GM11168 (cell line): ENCODE results near the gene ZNF740.
"Not testable (repeated sequence)": the region's sequence is repeated elsewhere in the genome, so short reads cannot be mapped to it uniquely, and the experiment has no call there.

Experiments
- in situ Hi-C: fragments of 300-500 bp; cut with MboI; formaldehyde crosslinking; loops from one replicate; pipeline ENCODE4 v1.12.0; 2022; ENCODE audit warnings: low sequenced_read_pairs; ENCODE audit not compliant: unreplicated experiment

The ZNF740 gene

DNA sequence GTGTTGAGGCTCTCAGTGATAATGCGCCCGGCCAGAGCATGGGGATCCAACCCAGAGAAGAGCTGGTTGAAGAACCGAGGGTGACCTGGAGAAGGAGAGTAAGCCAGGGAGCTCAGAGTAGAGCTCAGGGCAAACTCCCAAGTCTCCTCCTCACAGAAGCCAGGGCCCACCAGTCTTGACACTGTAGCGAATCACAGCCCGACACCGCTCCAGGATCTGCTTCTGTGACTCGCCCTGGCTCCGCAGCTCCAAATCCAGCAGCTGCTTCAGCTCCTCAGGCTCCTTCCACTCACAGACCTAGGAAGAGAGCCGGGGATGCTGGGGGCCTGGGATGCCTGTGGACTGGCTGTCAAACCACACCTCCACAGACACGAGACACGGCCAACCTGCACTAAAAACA lies 8.2 kb upstream of the ZNF740 start:
- in situ Hi-C loops, result no loop called here

DNA sequence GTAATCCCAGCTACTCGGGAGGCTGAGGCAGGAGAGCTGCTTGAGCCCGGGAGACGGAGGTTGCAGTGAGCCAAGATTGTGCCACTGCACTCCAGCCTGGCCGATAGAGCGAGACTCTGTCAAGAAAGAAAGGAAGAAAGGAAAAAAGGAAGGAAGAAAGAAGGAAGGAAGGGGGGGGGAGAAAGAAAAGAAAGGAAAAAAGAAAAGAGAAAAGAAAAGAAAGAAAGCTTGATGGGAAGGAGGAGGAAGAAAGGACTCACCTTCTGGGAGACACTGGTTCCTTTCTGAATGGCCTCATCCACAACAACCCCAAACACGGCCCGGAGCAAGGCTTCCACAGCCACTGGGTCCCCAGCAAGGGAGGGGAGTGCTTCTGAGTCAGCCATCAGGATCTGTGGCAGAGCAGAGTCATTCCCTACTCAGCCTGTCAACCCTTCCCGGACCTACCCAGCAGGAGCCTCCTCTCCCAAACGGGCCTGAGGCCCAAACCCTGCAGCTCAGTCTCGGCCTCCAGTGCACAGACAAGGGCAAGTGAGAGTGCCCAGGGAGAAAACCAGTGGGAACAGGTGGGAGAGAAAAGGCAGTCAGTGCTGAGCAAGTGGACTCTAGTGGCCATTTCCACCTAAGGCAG lies 7.3 kb upstream of the ZNF740 start:
- in situ Hi-C loops, result no loop called here

GRCh38 chr12:53174881-53175491 lies 5.5 kb upstream of the ZNF740 start:
- in situ Hi-C loops, result no loop called here

GRCh38 chr12:53176750-53177149 lies 3.8 kb upstream of the ZNF740 start:
- in situ Hi-C loops, result no loop called here

- in situ Hi-C loops, result not testable (repeated sequence)
Observed at GRCh38 chr12:53177447-53177846, 3.1 kb upstream of the ZNF740 start.

- in situ Hi-C loops, result not testable (repeated sequence)
Observed at GRCh38 chr12:53178803-53179202, 1.7 kb upstream of the ZNF740 start.

GRCh38 chr12:53179687-53180219 lies 769 bp upstream of the ZNF740 start:
- in situ Hi-C loops, result no loop called here

DNA sequence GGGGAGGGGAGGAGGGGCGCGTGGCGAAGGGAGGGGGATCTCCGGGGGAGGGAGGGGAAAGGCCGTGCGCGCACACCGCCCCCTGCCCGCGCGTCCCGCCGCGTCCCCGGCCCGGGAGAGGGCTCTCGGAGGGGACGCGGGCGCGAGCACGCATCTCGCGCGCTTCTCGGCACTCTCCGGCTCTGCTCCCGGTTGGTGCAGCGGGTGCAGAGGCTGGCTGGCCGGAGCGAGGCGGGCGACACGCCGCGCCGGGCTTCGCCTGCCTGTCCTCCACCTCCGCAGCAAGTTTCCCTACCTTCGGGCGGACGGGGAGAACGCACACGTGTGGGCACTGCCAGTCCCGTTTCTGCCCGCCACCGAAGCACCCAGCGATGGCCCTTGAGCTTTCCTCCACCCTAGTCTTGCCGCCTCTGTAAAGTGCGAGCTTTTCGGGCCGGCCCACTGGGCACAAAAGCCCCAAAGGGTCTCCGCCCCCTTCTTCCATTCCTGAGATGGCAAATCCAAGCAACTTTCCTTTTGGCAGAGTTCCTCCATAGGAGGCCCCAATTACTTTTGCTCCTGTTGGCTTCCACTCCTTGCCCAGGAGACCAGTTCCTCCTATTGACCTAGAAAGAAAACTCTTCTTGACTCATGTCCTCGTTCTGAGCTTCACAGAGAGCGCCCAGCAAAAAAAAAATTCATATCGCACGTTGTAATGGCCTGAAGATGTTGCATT lies 566 bp downstream of the ZNF740 start:
- in situ Hi-C loops, result no loop called here

GRCh38 chr12:53181935-53182334 lies 1.4 kb downstream of the ZNF740 start:
- in situ Hi-C loops, result no loop called here

- in situ Hi-C loops, result no loop called here
Observed at GRCh38 chr12:53182903-53183302, 2.4 kb downstream of the ZNF740 start.

DNA sequence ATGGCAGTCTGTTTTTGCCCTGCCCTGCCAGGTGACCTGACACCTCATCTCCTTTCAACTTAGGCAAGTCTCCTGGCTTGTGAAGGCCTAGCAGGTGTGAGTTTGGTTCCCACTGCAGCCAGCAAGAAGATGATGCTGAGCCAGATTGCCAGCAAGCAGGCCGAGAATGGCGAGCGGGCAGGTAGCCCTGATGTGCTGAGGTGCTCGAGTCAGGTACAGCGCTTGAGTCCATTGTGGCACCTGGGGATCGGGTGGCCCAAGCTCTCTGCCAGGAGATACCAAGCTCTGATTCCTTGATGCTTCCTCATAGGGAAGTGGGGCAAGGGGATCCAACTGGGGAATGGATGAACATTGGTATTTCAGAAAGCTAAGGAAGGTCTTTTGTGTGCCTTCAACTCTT lies 4.3 kb downstream of the ZNF740 start:
- in situ Hi-C loops, result no loop called here

DNA sequence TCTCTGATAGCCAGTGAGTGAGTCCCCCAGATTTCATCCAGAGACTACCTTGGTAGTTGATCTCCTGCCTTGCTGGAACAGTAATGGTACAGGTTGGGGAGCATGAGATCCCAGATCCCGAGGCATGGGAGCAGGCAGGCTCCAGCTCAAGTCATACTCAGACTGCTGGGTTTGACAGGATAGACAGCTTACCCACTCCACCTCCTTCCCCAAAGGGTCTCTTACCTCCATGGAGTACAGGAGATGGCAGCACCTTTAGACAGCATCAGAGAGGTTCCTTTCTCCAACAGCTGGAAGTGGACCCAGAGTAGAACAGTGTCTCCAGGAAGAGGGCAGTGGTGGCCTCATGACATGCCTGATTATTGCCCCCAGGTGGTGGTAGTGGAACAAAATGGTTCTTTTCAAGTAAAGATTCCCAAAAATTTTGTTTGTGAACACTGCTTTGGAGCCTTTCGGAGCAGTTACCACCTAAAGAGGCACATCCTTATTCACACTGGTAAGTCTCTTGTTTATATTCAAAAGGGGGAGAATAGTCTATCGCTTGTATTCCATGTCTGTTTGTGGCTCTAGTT lies 5.1 kb downstream of the ZNF740 start:
- in situ Hi-C loops, result no loop called here

DNA sequence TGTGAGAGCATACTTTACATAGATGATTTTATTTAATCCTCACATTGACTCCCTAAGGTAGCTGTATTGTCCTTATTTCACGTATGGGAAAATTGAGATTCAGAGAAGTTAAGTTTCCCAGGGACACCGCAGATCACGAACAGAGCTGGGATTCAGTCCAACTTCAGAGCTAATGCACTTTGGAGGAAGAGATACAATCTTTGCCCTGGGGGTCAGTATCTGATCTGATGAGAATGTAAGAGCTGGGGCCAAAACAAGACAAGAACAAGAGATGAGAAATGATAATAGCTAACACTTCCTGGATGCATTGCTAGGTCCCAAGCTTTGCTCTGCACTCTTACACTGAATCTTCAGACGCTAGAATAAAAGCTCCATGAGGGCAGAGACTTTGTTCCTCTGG lies 6.2 kb downstream of the ZNF740 start:
- in situ Hi-C loops, result no loop called here

GRCh38 chr12:53187145-53187899 lies 6.8 kb downstream of the ZNF740 start:
- in situ Hi-C loops, result no loop called here

DNA sequence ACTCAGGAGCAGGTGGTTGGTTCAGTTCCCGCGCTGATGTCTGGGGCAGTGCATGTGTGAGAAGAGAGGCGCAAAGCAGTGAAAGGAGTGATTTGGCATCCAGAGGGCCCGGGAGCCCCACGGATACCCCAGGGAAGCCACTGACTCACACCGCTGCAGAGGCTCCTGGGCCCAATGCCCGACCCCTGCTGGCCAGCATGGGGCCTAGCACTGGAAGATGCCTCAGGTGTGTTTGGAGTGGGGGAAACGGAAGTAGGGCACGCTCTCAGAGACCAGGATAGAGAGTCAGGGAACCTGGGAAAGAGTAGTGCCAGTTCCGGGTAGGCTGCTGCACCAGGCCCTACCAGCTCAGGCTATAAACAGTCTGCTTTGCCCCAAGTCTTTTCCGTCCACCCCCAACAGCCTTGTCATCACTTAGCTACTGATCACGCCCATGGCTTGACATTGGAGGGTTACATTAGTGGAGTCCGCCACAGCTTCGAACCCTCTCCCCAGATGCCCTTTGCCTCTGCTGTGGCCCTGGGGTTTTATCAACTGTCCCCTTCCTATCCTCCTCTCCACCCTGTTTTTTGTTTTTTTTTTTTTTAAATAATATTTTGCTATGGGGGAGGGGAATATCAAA lies 9.7 kb downstream of the ZNF740 start:
- in situ Hi-C loops, result no loop called here

- in situ Hi-C loops, result no loop called here
Observed at GRCh38 chr12:53191096-53191884, 10.8 kb downstream of the ZNF740 start.

GRCh38 chr12:53191885-53192530 lies 11.5 kb downstream of the ZNF740 start:
- in situ Hi-C loops, result no loop called here

DNA sequence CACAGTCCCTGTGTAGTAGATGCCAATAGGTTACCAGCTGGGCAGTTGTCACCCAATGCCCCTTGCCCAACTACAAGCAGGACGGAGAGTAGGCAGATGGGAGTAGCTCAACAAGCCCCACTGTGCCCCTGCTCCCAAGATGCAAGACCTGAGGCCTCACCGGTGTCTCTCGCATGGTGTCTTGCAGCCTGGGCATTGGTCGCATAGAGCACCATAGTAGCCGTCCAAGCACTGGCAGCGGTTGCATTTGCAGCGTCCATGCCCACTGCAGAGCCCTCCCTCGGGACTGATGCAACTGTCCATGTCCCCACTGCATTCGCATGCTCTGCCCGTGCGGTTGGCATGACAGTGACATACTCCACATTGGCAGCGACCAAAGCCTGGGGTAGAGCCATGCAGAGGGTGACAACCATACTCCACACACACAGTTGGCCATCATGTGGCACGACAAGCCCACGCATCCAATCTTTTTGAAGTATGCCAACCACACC lies 12.1 kb downstream of the ZNF740 start:
- in situ Hi-C loops, result no loop called here

GRCh38 chr12:53193040-53193439 lies 12.5 kb downstream of the ZNF740 start:
- in situ Hi-C loops, result no loop called here
